WTC11 (cell line): ENCODE results near the gene MFSD1. TPM values are rescaled to one million over a fixed set of nuclear protein-coding genes. Genes with fewer than 3 reads are reported as not detected.

Experiments used
- ATAC-seq: fragments of 200-7000 bp; cut with Tn5 transposase; 2 replicates; pipeline ENCODE4 v1.10.0; 2021; ENCODE audit warnings: mild to moderate bottlenecking, moderate library complexity
- CTCF ChIA-PET: fragments of 300-600 bp; sonication (Branson Sonifier 250); formaldehyde crosslinking; loops from one replicate; lab custom pipeline; 2021; ENCODE audit warnings: antibody characterized with exemption; lab: Charles Lee
- POLR2A ChIA-PET: fragments of 350-600 bp; sonication (Branson Sonifier 250); formaldehyde crosslinking; loops from one replicate; lab custom pipeline; 2021; ENCODE audit warnings: antibody characterized with exemption; lab: Charles Lee
- DNase-seq: peaks from one replicate; pipeline ENCODE4 v3.0.0; 2021; ENCODE audit warnings: low spot score
- H3K27ac Mint-ChIP-seq: 2 replicates; pipeline ENCODE4 v1.8.0; 2021; ENCODE audit warnings: mixed read lengths
- H3K27me3 Mint-ChIP-seq: 2 replicates; pipeline ENCODE4 v1.8.0; 2021; ENCODE audit warnings: low read depth, mild to moderate bottlenecking, moderate library complexity, mixed read lengths
- H3K36me3 Mint-ChIP-seq: 2 replicates; pipeline ENCODE4 v1.8.0; 2021; ENCODE audit warnings: mixed read lengths
- H3K4me1 Mint-ChIP-seq: 2 replicates; pipeline ENCODE4 v1.8.0; 2022; ENCODE audit warnings: mixed read lengths
- H3K4me3 Mint-ChIP-seq: 2 replicates; pipeline ENCODE4 v1.8.0; 2021; ENCODE audit warnings: mild to moderate bottlenecking, moderate library complexity, mixed read lengths
- H3K9me3 Mint-ChIP-seq: 2 replicates; pipeline ENCODE4 v1.8.0; 2021; ENCODE audit warnings: mixed read lengths
- CREM ChIP-seq: sonication (generic); formaldehyde crosslinking; IDR thresholded peaks from 2 replicates; pipeline ENCODE4 v1.8.1; 2022; ENCODE audit warnings: mild to moderate bottlenecking, missing genetic modification reagents, moderate library complexity
- EMX1 ChIP-seq: fragments of 250-450 bp; sonication (Bioruptor Pico); IDR thresholded peaks from 2 replicates; pipeline ENCODE4 v1.8.0; 2021; ENCODE audit warnings: mild to moderate bottlenecking
- ESRRA ChIP-seq: sonication (generic); formaldehyde crosslinking; IDR thresholded peaks from 2 replicates; pipeline ENCODE4 v1.8.1; 2022; ENCODE audit warnings: mild to moderate bottlenecking, missing genetic modification reagents, borderline replicate concordance
- FOXP1 ChIP-seq: sonication (generic); formaldehyde crosslinking; IDR thresholded peaks from 2 replicates; pipeline ENCODE4 v1.8.0; 2022; ENCODE audit warnings: missing genetic modification reagents, mild to moderate bottlenecking, moderate library complexity, borderline replicate concordance
- MXD4 ChIP-seq: fragments of 250-450 bp; sonication (Bioruptor Pico); IDR thresholded peaks from 2 replicates; pipeline ENCODE4 v1.8.0; 2021; ENCODE audit warnings: mild to moderate bottlenecking, moderate library complexity, borderline replicate concordance
- MYBL2 ChIP-seq: sonication (generic); formaldehyde crosslinking; IDR thresholded peaks from 2 replicates; pipeline ENCODE4 v1.8.1; 2023; ENCODE audit warnings: mild to moderate bottlenecking, moderate library complexity, missing genetic modification reagents
- NFATC4 ChIP-seq: fragments of 250-450 bp; sonication (Bioruptor Pico); IDR thresholded peaks from 2 replicates; pipeline ENCODE4 v1.9.0; 2021; ENCODE audit warnings: mild to moderate bottlenecking
- NR1H2 ChIP-seq: sonication (generic); formaldehyde crosslinking; IDR thresholded peaks from 2 replicates; pipeline ENCODE4 v1.9.0; 2021; ENCODE audit warnings: mild to moderate bottlenecking, moderate library complexity, missing genetic modification reagents
- NR2C2 ChIP-seq: sonication (generic); formaldehyde crosslinking; IDR thresholded peaks from 2 replicates; pipeline ENCODE4 v1.8.0; 2022; ENCODE audit warnings: mild to moderate bottlenecking, missing genetic modification reagents
- SMAD4 ChIP-seq: sonication (generic); formaldehyde crosslinking; IDR thresholded peaks from 2 replicates; pipeline ENCODE4 v1.8.0; 2022; ENCODE audit warnings: mild to moderate bottlenecking, missing genetic modification reagents
- SOX15 ChIP-seq: fragments of 250-450 bp; sonication (Bioruptor Pico); IDR thresholded peaks from 2 replicates; pipeline ENCODE4 v1.9.0; 2021; ENCODE audit warnings: mild to moderate bottlenecking
- TP53 ChIP-seq: sonication (generic); formaldehyde crosslinking; IDR thresholded peaks from 2 replicates; pipeline ENCODE4 v1.8.1; 2023; ENCODE audit warnings: mild to moderate bottlenecking, missing genetic modification reagents
- ZNF232 ChIP-seq: sonication (generic); formaldehyde crosslinking; IDR thresholded peaks from 2 replicates; pipeline ENCODE4 v1.8.0; 2022; ENCODE audit warnings: mild to moderate bottlenecking, missing genetic modification reagents
- ZNF416 ChIP-seq: fragments of 250-450 bp; sonication (Bioruptor Pico); IDR thresholded peaks from 2 replicates; pipeline ENCODE4 v1.9.0; 2021; ENCODE audit warnings: mild to moderate bottlenecking, inconsistent platforms
- ZNF671 ChIP-seq: fragments of 250-450 bp; sonication (Bioruptor Pico); IDR thresholded peaks from 2 replicates; pipeline ENCODE4 v1.8.0; 2021; ENCODE audit warnings: mild to moderate bottlenecking
- total RNA-seq: library from RNA; stranded (reverse); gene quantifications from 3 replicates; pipeline ENCODE4 v1.2.3, GENCODE V29; 2021
- TF ChIP-seq, protein P1 (sequence below): sonication (generic); formaldehyde crosslinking; IDR thresholded peaks from 2 replicates; pipeline ENCODE4 v1.8.1; 2022; ENCODE audit warnings: low read depth, missing genetic modification reagents, borderline replicate concordance
- TF ChIP-seq, protein P2 (sequence below): sonication (generic); formaldehyde crosslinking; IDR thresholded peaks from 2 replicates; pipeline ENCODE4 v1.8.1; 2023; ENCODE audit warnings: mild to moderate bottlenecking, moderate library complexity, missing genetic modification reagents
- TF ChIP-seq, protein P3 (sequence below): sonication (generic); formaldehyde crosslinking; IDR thresholded peaks from 2 replicates; pipeline ENCODE4 v1.8.0; 2023; ENCODE audit warnings: missing genetic modification reagents, mild to moderate bottlenecking, borderline replicate concordance
- TF ChIP-seq, protein P4 (sequence below): sonication (generic); formaldehyde crosslinking; IDR thresholded peaks from 2 replicates; pipeline ENCODE4 v1.8.0; 2022; ENCODE audit warnings: mild to moderate bottlenecking, missing genetic modification reagents
- TF ChIP-seq, protein P5 (sequence below): fragments of 250-450 bp; sonication (Bioruptor Pico); IDR thresholded peaks from 2 replicates; pipeline ENCODE4 v1.8.0; 2021; ENCODE audit warnings: mild to moderate bottlenecking
- TF ChIP-seq, protein P6 (sequence below): sonication (generic); formaldehyde crosslinking; IDR thresholded peaks from 2 replicates; pipeline ENCODE4 v1.8.1; 2023; ENCODE audit warnings: mild to moderate bottlenecking, missing genetic modification reagents
- TF ChIP-seq, protein P7 (sequence below): sonication (generic); formaldehyde crosslinking; IDR thresholded peaks from 2 replicates; pipeline ENCODE4 v1.8.1; 2022; ENCODE audit warnings: low read depth, mild to moderate bottlenecking, moderate library complexity, missing genetic modification reagents, borderline replicate concordance

The MFSD1 gene
- total RNA-seq, 1 experiment from 2014 or later = 8.2 TPM

DNA sequence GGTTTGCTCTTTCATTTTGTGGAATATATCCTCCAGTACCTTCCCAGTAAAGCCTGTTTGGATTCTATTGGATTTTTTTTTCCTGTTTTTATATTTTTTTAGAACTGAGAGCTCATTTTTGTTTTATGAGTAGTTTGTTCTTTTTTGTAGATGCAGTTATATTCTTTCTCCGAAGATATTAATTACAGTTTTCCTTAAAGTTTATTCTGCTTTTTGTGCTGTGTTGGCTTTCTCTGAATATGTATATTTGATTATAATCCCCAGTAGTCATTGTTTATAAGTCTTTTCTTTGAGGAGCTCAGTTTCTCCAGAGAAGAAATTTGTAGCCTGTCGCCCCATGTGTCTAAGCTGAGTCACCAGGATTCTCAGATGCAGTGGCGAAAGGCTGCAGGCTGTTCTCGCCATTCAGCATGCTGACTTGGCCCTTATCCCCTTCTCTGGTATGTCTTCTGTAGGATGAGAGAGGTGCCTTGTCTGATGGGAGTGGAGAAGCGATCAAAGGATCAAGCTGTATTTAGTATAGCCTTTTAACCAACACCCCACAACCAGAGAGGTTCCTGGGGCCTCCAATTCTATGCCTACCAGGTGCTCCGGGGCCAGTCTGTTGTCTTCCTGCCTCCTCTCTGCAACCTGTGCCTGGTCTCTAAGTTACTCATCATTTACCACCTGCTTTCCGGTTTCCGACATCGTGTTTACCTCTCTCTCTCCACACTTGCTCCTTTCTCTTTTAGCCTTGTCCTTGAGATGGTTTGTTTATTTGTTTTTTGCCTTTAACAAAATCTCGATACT, 31.7 kb upstream of the MFSD1 start:
- Mint-ChIP-seq H3K27ac (no peak overlapping the region), H3K27me3 (no peaks in the 10 kb centered on the region; the same call in 1 of the 2 replicates), H3K9me3 (no peaks in the 10 kb centered on the region), H3K36me3 (no peaks in the 10 kb centered on the region), H3K4me3 (no peak overlapping the region), H3K4me1 (peaks cover 21% of the 10 kb centered on the region)
- ATAC-seq (no peak), DNase-seq (no peak)
- POLR2A ChIA-PET = no interaction called here
- TF ChIP-seq, protein P1, sequence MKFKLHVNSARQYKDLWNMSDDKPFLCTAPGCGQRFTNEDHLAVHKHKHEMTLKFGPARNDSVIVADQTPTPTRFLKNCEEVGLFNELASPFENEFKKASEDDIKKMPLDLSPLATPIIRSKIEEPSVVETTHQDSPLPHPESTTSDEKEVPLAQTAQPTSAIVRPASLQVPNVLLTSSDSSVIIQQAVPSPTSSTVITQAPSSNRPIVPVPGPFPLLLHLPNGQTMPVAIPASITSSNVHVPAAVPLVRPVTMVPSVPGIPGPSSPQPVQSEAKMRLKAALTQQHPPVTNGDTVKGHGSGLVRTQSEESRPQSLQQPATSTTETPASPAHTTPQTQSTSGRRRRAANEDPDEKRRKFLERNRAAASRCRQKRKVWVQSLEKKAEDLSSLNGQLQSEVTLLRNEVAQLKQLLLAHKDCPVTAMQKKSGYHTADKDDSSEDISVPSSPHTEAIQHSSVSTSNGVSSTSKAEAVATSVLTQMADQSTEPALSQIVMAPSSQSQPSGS (CRISPR knock-in tag) = no peak
- no peak for TF ChIP-seq CREM (CRISPR knock-in tag)
- TF ChIP-seq MYBL2 = no peak
- TF ChIP-seq, protein P2, sequence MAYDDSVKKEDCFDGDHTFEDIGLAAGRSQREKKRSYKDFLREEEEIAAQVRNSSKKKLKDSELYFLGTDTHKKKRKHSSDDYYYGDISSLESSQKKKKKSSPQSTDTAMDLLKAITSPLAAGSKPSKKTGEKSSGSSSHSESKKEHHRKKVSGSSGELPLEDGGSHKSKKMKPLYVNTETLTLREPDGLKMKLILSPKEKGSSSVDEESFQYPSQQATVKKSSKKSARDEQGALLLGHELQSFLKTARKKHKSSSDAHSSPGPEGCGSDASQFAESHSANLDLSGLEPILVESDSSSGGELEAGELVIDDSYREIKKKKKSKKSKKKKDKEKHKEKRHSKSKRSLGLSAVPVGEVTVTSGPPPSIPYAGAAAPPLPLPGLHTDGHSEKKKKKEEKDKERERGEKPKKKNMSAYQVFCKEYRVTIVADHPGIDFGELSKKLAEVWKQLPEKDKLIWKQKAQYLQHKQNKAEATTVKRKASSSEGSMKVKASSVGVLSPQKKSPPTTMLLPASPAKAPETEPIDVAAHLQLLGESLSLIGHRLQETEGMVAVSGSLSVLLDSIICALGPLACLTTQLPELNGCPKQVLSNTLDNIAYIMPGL (CRISPR knock-in tag) = no peak
- TF ChIP-seq, all 79 proteins: peak for 0
- CTCF ChIA-PET = interaction anchor here (0.7 kb wide), 1 partner anchor 42 kb away, joined by 3 read pairs; no protein-coding TSS in a partner anchor

DNA sequence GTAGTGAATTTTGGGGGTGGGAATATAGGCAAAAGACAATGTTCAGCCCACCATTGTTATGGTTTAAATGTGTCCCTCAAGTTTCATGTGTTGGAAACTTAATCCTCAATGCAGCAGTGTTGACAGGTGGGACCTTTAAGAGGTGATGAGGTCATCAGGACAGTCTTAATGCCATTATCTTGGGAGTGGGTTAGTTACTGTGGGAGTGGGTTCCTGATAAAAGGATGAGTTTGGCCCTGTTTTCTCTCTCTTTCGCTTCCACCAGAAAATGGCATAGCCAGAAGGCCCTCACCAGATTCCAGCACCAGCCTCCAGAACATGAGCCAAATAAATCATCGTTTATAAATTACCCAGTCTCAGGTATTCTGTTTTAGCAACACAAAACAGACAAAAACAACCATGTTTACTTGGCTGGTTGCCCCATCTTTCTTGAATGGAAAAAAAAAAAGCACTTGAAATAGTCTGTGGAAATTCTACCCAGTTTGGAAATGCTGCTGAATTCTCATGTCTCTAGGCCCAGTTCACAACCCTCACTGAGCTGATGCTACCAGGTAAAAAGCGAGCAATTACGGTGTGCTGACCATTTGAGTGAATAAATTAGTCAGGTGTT, 31.0 kb upstream of the MFSD1 start:
- Mint-ChIP-seq H3K9me3 (0 out of 2 replicates have a peak, but pooled peaks cover 3% of the 10 kb centered on the region), H3K27me3 (no peaks in the 10 kb centered on the region; the same call in 1 of the 2 replicates), H3K36me3 (no peaks in the 10 kb centered on the region), H3K27ac (no peak overlapping the region), H3K4me1 (peaks cover 21% of the 10 kb centered on the region), H3K4me3 (no peak overlapping the region)
- DNase-seq (no peak), ATAC-seq (no peak)
- TF ChIP-seq NFATC4 (CRISPR knock-in tag) (no peak), ZNF416 (CRISPR knock-in tag) (no peak), MXD4 (CRISPR knock-in tag) (no peak), ESRRA (CRISPR knock-in tag) (no peak), EMX1 (CRISPR knock-in tag) (no peak), NR1H2 (CRISPR knock-in tag) (no peak), NR2C2 (CRISPR knock-in tag) (no peak), FOXP1 (CRISPR knock-in tag) (no peak), TP53 (CRISPR knock-in tag) (no peak), ZNF232 (CRISPR knock-in tag) (no peak), SMAD4 (CRISPR knock-in tag) (no peak), ZNF671 (CRISPR knock-in tag) (no peak), SOX15 (no peak), CREM (CRISPR knock-in tag) (no peak)
- TF ChIP-seq, protein P3, sequence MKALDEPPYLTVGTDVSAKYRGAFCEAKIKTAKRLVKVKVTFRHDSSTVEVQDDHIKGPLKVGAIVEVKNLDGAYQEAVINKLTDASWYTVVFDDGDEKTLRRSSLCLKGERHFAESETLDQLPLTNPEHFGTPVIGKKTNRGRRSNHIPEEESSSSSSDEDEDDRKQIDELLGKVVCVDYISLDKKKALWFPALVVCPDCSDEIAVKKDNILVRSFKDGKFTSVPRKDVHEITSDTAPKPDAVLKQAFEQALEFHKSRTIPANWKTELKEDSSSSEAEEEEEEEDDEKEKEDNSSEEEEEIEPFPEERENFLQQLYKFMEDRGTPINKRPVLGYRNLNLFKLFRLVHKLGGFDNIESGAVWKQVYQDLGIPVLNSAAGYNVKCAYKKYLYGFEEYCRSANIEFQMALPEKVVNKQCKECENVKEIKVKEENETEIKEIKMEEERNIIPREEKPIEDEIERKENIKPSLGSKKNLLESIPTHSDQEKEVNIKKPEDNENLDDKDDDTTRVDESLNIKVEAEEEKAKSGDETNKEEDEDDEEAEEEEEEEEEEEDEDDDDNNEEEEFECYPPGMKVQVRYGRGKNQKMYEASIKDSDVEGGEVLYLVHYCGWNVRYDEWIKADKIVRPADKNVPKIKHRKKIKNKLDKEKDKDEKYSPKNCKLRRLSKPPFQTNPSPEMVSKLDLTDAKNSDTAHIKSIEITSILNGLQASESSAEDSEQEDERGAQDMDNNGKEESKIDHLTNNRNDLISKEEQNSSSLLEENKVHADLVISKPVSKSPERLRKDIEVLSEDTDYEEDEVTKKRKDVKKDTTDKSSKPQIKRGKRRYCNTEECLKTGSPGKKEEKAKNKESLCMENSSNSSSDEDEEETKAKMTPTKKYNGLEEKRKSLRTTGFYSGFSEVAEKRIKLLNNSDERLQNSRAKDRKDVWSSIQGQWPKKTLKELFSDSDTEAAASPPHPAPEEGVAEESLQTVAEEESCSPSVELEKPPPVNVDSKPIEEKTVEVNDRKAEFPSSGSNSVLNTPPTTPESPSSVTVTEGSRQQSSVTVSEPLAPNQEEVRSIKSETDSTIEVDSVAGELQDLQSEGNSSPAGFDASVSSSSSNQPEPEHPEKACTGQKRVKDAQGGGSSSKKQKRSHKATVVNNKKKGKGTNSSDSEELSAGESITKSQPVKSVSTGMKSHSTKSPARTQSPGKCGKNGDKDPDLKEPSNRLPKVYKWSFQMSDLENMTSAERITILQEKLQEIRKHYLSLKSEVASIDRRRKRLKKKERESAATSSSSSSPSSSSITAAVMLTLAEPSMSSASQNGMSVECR = no peak
- TF ChIP-seq, protein P4, sequence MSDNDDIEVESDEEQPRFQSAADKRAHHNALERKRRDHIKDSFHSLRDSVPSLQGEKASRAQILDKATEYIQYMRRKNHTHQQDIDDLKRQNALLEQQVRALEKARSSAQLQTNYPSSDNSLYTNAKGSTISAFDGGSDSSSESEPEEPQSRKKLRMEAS (CRISPR knock-in tag) = no peak
- TF ChIP-seq, protein P5, sequence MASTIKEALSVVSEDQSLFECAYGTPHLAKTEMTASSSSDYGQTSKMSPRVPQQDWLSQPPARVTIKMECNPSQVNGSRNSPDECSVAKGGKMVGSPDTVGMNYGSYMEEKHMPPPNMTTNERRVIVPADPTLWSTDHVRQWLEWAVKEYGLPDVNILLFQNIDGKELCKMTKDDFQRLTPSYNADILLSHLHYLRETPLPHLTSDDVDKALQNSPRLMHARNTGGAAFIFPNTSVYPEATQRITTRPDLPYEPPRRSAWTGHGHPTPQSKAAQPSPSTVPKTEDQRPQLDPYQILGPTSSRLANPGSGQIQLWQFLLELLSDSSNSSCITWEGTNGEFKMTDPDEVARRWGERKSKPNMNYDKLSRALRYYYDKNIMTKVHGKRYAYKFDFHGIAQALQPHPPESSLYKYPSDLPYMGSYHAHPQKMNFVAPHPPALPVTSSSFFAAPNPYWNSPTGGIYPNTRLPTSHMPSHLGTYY (CRISPR knock-in tag) = no peak
- TF ChIP-seq, protein P6, sequence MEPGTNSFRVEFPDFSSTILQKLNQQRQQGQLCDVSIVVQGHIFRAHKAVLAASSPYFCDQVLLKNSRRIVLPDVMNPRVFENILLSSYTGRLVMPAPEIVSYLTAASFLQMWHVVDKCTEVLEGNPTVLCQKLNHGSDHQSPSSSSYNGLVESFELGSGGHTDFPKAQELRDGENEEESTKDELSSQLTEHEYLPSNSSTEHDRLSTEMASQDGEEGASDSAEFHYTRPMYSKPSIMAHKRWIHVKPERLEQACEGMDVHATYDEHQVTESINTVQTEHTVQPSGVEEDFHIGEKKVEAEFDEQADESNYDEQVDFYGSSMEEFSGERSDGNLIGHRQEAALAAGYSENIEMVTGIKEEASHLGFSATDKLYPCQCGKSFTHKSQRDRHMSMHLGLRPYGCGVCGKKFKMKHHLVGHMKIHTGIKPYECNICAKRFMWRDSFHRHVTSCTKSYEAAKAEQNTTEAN (CRISPR knock-in tag) = no peak
- TF ChIP-seq, protein P7, sequence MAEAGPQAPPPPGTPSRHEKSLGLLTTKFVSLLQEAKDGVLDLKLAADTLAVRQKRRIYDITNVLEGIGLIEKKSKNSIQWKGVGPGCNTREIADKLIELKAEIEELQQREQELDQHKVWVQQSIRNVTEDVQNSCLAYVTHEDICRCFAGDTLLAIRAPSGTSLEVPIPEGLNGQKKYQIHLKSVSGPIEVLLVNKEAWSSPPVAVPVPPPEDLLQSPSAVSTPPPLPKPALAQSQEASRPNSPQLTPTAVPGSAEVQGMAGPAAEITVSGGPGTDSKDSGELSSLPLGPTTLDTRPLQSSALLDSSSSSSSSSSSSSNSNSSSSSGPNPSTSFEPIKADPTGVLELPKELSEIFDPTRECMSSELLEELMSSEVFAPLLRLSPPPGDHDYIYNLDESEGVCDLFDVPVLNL (CRISPR knock-in tag) = no peak
- POLR2A ChIA-PET = no interaction called here
- CTCF ChIA-PET = interaction anchor here (0.7 kb wide), 1 partner anchor 43 kb away, joined by 3 read pairs; no protein-coding TSS in a partner anchor
